Stimulated activated CD4-positive, alpha-beta T cell treated with anti-CD3 and anti-CD28 coated beads, Interleukin-15, amount 100 ng/mL, for 24 hours (primary cell): ENCODE results near the gene FBXO21.
"Not testable (repeated sequence)": the region's sequence is repeated elsewhere in the genome, so short reads cannot be mapped to it uniquely, and the experiment has no call there.

Experiments used
- DNase-seq: peaks from one replicate; pipeline ENCODE4 v3.0.0-alpha.2; 2020

The FBXO21 gene

GRCh38 chr12:117190210-117190781, at the start of gene FBXO21:
FBXO21 (minus strand) TSS chr12:117190470; CDS start chr12:117190456, 14 bp downstream.
- peak; percentile 93 for DNase-seq

- DNase-seq = peak; percentile 91
These were observed 46.3 kb upstream of the FBXO21 start for GRCh38 chr12:117236456-117237001.

GRCh38 chr12:117235261-117235660, 45.0 kb upstream of the FBXO21 start:
- DNase-seq = no peak

GRCh38 chr12:117234441-117234840, 44.2 kb upstream of the FBXO21 start:
- DNase-seq = no peak

GRCh38 chr12:117231750-117232149, 41.5 kb upstream of the FBXO21 start:
- peak; percentile 4 for DNase-seq

GRCh38 chr12:117228239-117228638, 38.0 kb upstream of the FBXO21 start:
- DNase-seq = no peak

GRCh38 chr12:117227000-117227653, 36.9 kb upstream of the FBXO21 start:
- no peak for DNase-seq

GRCh38 chr12:117226505-117226904, 36.2 kb upstream of the FBXO21 start:
- DNase-seq = no peak

GRCh38 chr12:117225179-117225578, 34.9 kb upstream of the FBXO21 start:
- DNase-seq = no peak

GRCh38 chr12:117220947-117221346, 30.7 kb upstream of the FBXO21 start:
- not testable (repeated sequence) for DNase-seq

GRCh38 chr12:117218149-117218548, 27.9 kb upstream of the FBXO21 start:
- no peak for DNase-seq

GRCh38 chr12:117216686-117217085, 26.4 kb upstream of the FBXO21 start:
- no peak for DNase-seq

GRCh38 chr12:117214797-117215196, 24.5 kb upstream of the FBXO21 start:
- DNase-seq = no peak

GRCh38 chr12:117213295-117213808, 23.1 kb upstream of the FBXO21 start:
- no peak for DNase-seq

- peak; percentile 75 for DNase-seq
These were observed 22.4 kb upstream of the FBXO21 start for GRCh38 chr12:117212563-117213190.

GRCh38 chr12:117210266-117210918, 20.1 kb upstream of the FBXO21 start:
- DNase-seq = no peak

GRCh38 chr12:117209626-117210025, 19.4 kb upstream of the FBXO21 start:
- DNase-seq = no peak

- DNase-seq = no peak
These were observed 18.7 kb upstream of the FBXO21 start for GRCh38 chr12:117208811-117209455.

GRCh38 chr12:117208206-117208605, 17.9 kb upstream of the FBXO21 start:
- no peak for DNase-seq

GRCh38 chr12:117207675-117208074, 17.4 kb upstream of the FBXO21 start:
- DNase-seq = no peak

GRCh38 chr12:117202556-117202955, 12.3 kb upstream of the FBXO21 start:
- no peak for DNase-seq

- no peak for DNase-seq
These were observed 11.8 kb upstream of the FBXO21 start for GRCh38 chr12:117202033-117202432.
